GM23248 (cell line): ENCODE data around the gene OMP. TPM values are rescaled to one million over a fixed set of nuclear protein-coding genes. Genes with fewer than 3 reads are reported as not detected.

Experiments
- DNase-seq: peaks from one replicate; pipeline ENCODE4 v3.0.0-alpha.2; 2015
- H2AFZ ChIP-seq: fragments of 200-600 bp; sonication (generic); 2 replicates; pipeline ENCODE4 v1.6.1; 2016; ENCODE audit warnings: antibody characterized with exemption
- H3F3A ChIP-seq: fragments of 200-600 bp; sonication (generic); 2 replicates; pipeline ENCODE4 v1.6.1; 2016; ENCODE audit warnings: mild to moderate bottlenecking, antibody characterized with exemption, mixed run types; ENCODE audit not compliant: insufficient read depth
- H3K27ac ChIP-seq: fragments of 200-600 bp; sonication (generic); 2 replicates; pipeline ENCODE4 v1.5.1; 2016; ENCODE audit warnings: mild to moderate bottlenecking
- H3K27me3 ChIP-seq: fragments of 200-600 bp; sonication (generic); replicated peaks from 2 replicates; pipeline ENCODE4 v1.6.1; 2016; ENCODE audit warnings: mild to moderate bottlenecking; ENCODE audit not compliant: insufficient read depth
- H3K36me3 ChIP-seq: fragments of 200-600 bp; sonication (generic); 2 replicates; pipeline ENCODE4 v1.6.1; 2016; ENCODE audit warnings: low read depth, mild to moderate bottlenecking
- H3K4me1 ChIP-seq: fragments of 200-600 bp; sonication (generic); 2 replicates; pipeline ENCODE4 v1.6.1; 2016; ENCODE audit warnings: mild to moderate bottlenecking; ENCODE audit not compliant: insufficient read depth
- H3K4me2 ChIP-seq: fragments of 200-600 bp; sonication (generic); one replicate; pipeline ENCODE4 v1.6.1; 2016; ENCODE audit warnings: mild to moderate bottlenecking; ENCODE audit not compliant: unreplicated experiment
- H3K4me3 ChIP-seq: fragments of 200-600 bp; sonication (generic); 2 replicates; pipeline ENCODE4 v1.5.1; 2016; ENCODE audit warnings: mild to moderate bottlenecking
- H3K79me2 ChIP-seq: fragments of 200-600 bp; sonication (generic); 2 replicates; pipeline ENCODE4 v1.6.1; 2016; ENCODE audit warnings: mild to moderate bottlenecking; ENCODE audit not compliant: insufficient read depth
- H3K9ac ChIP-seq: fragments of 200-600 bp; sonication (generic); 2 replicates; pipeline ENCODE4 v1.6.1; 2016; ENCODE audit warnings: mild to moderate bottlenecking
- H3K9me2 ChIP-seq: fragments of 200-600 bp; sonication (generic); 2 replicates; pipeline ENCODE4 v1.6.1; 2016; ENCODE audit warnings: mixed run types, mild to moderate bottlenecking, moderate library complexity; ENCODE audit not compliant: insufficient read depth
- H3K9me3 ChIP-seq: fragments of 200-600 bp; sonication (generic); one replicate; pipeline ENCODE4 v1.6.1; 2017; ENCODE audit warnings: low read depth
- H4K20me1 ChIP-seq: fragments of 200-600 bp; sonication (generic); 2 replicates; pipeline ENCODE4 v1.6.0; 2016; ENCODE audit not compliant: insufficient read depth
- EZH2 ChIP-seq: fragments of 200-600 bp; sonication (generic); IDR thresholded peaks from 2 replicates; pipeline ENCODE4 v1.6.1; 2018; ENCODE audit warnings: antibody characterized with exemption, mild to moderate bottlenecking; ENCODE audit not compliant: insufficient read depth, poor library complexity, severe bottlenecking
- EZH2phosphoT487 ChIP-seq: fragments of 200-600 bp; sonication (generic); IDR thresholded peaks from 2 replicates; pipeline ENCODE4 v1.6.1; 2018; ENCODE audit warnings: antibody characterized with exemption, moderate library complexity, mild to moderate bottlenecking, low read depth; ENCODE audit not compliant: insufficient read depth
- WGBS, 2 experiments: methylation state at CpG; one replicate each; pipeline ENCODE4 v1.1.6; 2015 to 2017; ENCODE audit warnings: low lambda C conversion rate in 2 of 2, low coverage in 1 of 2; ENCODE audit errors: missing lambda C conversion rate in 2 of 2; 5-methylcytosine and 5-hydroxymethylcytosine counted together
- in situ Hi-C: fragments of 300-500 bp; cut with MboI; formaldehyde crosslinking; loops from 2 replicates; pipeline ENCODE4 v1.15.0; 2020
- polyA plus RNA-seq: library from polyadenylated mRNA; unstranded; fragments of >200 nt; fragmentation: Nextera tagmentation; extraction: Ambion mirVana; gene quantifications from 2 replicates; pipeline ENCODE4 v1.2.1, GENCODE V29; 2016
- total RNA-seq: library from RNA; depleted of rRNA; stranded (reverse); fragments of >200 nt; shearing (Covaris generic); gene quantifications from 2 replicates; pipeline ENCODE4 v1.2.3, GENCODE V29; 2014

The OMP gene
- total and polyA plus RNA-seq, 2 experiments from 2014 or later = not detected

DNA sequence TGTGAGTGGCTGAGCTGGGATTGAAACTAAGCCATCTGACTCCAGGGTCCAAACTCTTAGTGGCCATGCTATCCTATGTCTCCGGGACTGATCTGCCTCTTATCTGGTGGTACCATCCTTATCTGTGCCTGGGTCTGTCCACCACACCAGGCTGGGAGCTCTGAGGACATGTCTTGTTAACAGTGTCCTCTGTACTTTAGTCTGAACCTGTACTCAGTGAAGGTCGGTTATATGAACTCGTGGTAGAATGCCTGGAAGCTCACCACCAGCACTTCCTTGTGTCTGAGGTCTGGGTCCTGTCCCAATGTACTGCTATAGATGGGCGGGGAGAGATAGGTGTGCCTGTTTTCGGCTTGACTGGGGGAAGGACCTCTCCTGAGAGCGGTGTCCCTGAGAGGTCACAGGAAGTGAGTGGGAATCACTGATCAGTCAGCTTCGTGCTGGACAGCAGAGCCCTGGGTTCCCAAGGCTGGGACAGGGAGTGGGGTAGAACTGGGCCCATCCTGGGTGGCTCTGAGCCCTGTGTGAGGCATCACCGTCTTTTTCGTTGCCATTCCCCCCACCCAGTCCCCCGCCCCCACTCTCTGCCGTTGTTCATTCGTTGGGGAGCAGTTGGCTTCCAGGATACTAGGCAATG, 34.3 kb downstream of the OMP start:
- Histone ChIP-seq H3F3A (0 out of 2 replicates have a peak, but pooled peaks cover 5% of the 10 kb centered on the region), H3K4me1 (peaks cover 7% of the 10 kb centered on the region), H3K27ac (no peak overlapping the region), H3K9me3 (no peaks in the 10 kb centered on the region), H3K9me2 (no peaks in the 10 kb centered on the region), H3K36me3 (no peaks in the 10 kb centered on the region), H2AFZ (no peak overlapping the region), H4K20me1 (no peaks in the 10 kb centered on the region), H3K27me3 (no peaks in the 10 kb centered on the region), H3K4me2 (no peak overlapping the region), H3K79me2 (no peaks in the 10 kb centered on the region), H3K9ac (no peak overlapping the region), H3K4me3 (no peak overlapping the region)
- in situ Hi-C loops = no loop called here
- no peak for DNase-seq
- WGBS, 2 experiments = 77 to 79% methylated on average over 11 to 12 of the region's 12 CpGs
- TF ChIP-seq EZH2phosphoT487 (no peak), EZH2 (no peak)

DNA sequence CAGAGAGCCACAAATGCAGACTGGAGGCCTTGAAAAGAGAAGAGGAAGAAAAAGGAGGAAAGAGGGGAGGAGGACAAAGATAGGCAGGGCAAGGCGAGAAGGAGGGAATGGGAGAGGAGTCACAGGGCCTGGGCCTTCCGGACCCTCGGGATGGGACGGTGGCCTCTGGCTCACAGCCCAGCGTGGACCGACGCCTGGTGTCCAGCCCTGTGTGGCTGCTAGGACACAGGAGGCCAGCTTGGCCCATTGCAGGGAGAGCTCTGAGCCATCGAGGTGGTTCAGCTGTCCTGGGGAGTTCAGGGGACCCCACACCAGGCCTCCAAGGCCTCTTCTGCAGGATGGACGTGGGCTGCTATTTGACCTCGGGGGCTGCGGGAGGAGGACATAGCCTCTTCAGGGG, 34.8 kb downstream of the OMP start:
- in situ Hi-C loops = no loop called here
- H3K9me2 ChIP-seq = no peaks in the 10 kb centered on the region
- no peaks in the 10 kb centered on the region for H3K9me3 ChIP-seq
- H3K27me3 ChIP-seq = no peaks in the 10 kb centered on the region
- H3F3A ChIP-seq = 0 out of 2 replicates have a peak, but pooled peaks cover 5% of the 10 kb centered on the region
- H3K4me2 ChIP-seq = no peak overlapping the region
- H3K4me3 ChIP-seq = no peak overlapping the region
- no peaks in the 10 kb centered on the region for H3K79me2 ChIP-seq
- H4K20me1 ChIP-seq = no peaks in the 10 kb centered on the region
- H2AFZ ChIP-seq = no peak overlapping the region
- no peak for TF ChIP-seq EZH2
- TF ChIP-seq EZH2phosphoT487 = no peak
- no peak overlapping the region for H3K27ac ChIP-seq
- H3K4me1 ChIP-seq = peaks cover 7% of the 10 kb centered on the region
- 78 to 82% methylated on average over 10 to 11 of the region's 11 CpGs for WGBS, 2 experiments
- no peak for DNase-seq
- no peak overlapping the region for H3K9ac ChIP-seq
- no peaks in the 10 kb centered on the region for H3K36me3 ChIP-seq

DNA sequence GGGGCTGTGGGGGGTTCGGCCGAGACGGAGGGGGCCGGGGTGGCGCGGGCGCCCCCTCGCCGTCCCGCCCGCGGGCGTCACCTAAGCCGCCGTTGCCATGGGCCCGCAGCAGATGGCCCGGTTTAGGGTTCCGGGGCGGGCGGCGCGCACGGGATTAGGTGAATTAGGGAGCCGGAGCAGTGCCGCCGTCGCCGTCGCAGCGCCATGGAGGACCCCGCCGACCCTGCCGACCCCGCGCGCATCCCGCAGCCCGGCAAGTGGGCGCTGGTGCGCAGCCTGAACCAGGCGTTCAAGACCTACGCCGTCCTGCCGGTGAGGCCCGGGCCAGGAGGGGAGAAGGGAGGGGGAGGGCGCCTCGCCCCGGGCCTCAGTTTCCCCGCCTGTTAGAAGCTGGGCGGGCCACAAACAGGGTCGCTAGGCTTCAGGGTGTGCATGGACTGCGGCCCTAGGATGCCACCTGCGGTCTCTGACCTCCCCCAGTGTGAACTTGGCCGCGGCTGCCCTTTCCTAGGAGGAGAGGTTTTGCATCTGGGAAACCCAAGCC, 35.5 kb downstream of the OMP start:
- Histone ChIP-seq H3K36me3 (no peaks in the 10 kb centered on the region), H3K9ac (no peak overlapping the region), H3K9me3 (no peaks in the 10 kb centered on the region), H3K4me1 (peaks cover 7% of the 10 kb centered on the region), H3K79me2 (no peaks in the 10 kb centered on the region), H3K27me3 (no peaks in the 10 kb centered on the region), H3F3A (0 out of 2 replicates have a peak, but pooled peaks cover 5% of the 10 kb centered on the region), H3K4me2 (no peak overlapping the region), H2AFZ (no peak overlapping the region), H3K9me2 (no peaks in the 10 kb centered on the region), H3K27ac (no peak overlapping the region), H4K20me1 (no peaks in the 10 kb centered on the region), H3K4me3 (no peak overlapping the region)
- no peak for TF ChIP-seq EZH2phosphoT487
- no peak for TF ChIP-seq EZH2
- 21 to 31% methylated on average over 25 to 51 of the region's 55 CpGs for WGBS, 2 experiments
- in situ Hi-C loops = no loop called here
- no peak for DNase-seq

DNA sequence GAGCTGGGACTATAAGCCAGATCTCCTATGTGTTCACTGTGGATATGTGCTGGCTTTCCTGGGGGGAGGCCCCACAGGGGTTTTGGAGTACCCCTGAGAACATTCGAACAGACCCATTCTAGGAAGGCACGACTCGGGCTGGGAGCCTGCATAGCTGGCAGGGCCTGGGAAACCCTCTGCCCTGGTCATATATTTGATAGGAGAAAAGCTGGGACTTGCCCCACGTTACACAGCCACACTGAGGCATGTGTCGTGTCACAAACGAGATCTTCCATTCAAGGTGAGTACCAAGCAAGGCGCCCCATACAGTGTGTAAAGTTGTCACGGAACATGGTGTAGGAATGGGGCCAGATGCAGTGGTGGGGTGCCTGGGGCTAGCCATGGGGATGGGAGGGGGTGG, 36.6 kb downstream of the OMP start:
- no peaks in the 10 kb centered on the region for H3K27me3 ChIP-seq
- DNase-seq = no peak
- 88 to 89% methylated on average over 8 of the region's 8 CpGs for WGBS, 2 experiments

More for the DNA sequence above, 36.6 kb downstream of the OMP start:
- in situ Hi-C loops = no loop called here
- no peaks in the 10 kb centered on the region for H3K9me3 ChIP-seq
- H3K36me3 ChIP-seq = no peaks in the 10 kb centered on the region
- H3K9ac ChIP-seq = no peak overlapping the region
- H3K9me2 ChIP-seq = no peaks in the 10 kb centered on the region
- TF ChIP-seq EZH2phosphoT487 (no peak), EZH2 (no peak)
- no peaks in the 10 kb centered on the region for H4K20me1 ChIP-seq
- H2AFZ ChIP-seq = no peak overlapping the region
- no peak overlapping the region for H3K27ac ChIP-seq
- no peaks in the 10 kb centered on the region for H3K79me2 ChIP-seq
- H3K4me3 ChIP-seq = no peak overlapping the region
- H3F3A ChIP-seq = 0 out of 2 replicates have a peak, but pooled peaks cover 5% of the 10 kb centered on the region
- H3K4me1 ChIP-seq = peaks cover 7% of the 10 kb centered on the region
- H3K4me2 ChIP-seq = no peak overlapping the region
